ENCODE data around the gene DSG4. TPM values are rescaled to one million over a fixed set of nuclear protein-coding genes. Genes with fewer than 3 reads are reported as not detected.

The DSG4 gene
- polyA plus RNA-seq, 2 of the 4 experiments (the other 2 are of a cell fraction): 0.03 TPM; not detected in 1

- ATAC-seq: peak in 1 of 2 experiments; percentile 65; a peak in 3 of 6 replicates
- no peak for FAIRE-seq
- ChIA-PET POLR2A (no interaction called here), CTCF (interaction anchor here (1.2 to 1.5 kb wide), 2 partner anchors 13 to 23 kb away, joined by 3 to 8 read pairs; no protein-coding TSS in a partner anchor)
- peaks cover 46% of the 10 kb centered on the region for H3K4me1 ChIP-seq
- H3K4me3 ChIP-seq: no peak overlapping the region
- H3K9me3 ChIP-seq: no peaks in the 10 kb centered on the region
- DNase-seq (ENCODE audit: low read depth in 1 of 2, low spot score in 1 of 2): peak in 1 of 2 experiments; percentile 16
- peak overlapping the region; percentile 16 to 49; a peak in 1 of 6 replicates for H3K27ac ChIP-seq
- TF ChIP-seq POLR2AphosphoS2 (conservative IDR thresholded peaks at IDR 0.05; ENCODE audit: low read length): no peak
- TF ChIP-seq FOSL2 (IDR thresholded peaks at IDR 0.05): no peak
- peak; percentile 65 for TF ChIP-seq FOSL2 (CRISPR knock-in tag; IDR thresholded peaks at IDR 0.05)
- peak overlapping the region; percentile 66 for H3K4me2 ChIP-seq
These were observed 25.4 kb downstream of the DSG4 start for GRCh38 chr18:31402026-31402373.

GRCh38 chr18:31403409-31403808 is 26.8 kb downstream of the DSG4 start:
- H3K4me3 ChIP-seq: no peak overlapping the region
- 66% methylated on average over 2 of the region's 2 CpGs for WGBS (ENCODE audit: missing lambda C conversion rate)
- DNase-seq (ENCODE audit: low read depth in 1 of 2, low spot score in 1 of 2): no peak
- no peak overlapping the region for H3K4me2 ChIP-seq
- peaks cover 42% of the 10 kb centered on the region for H3K4me1 ChIP-seq
- CTCF ChIA-PET: interaction anchor here (2.5 kb wide), 1 partner anchor 21 kb away, joined by 7 read pairs; no protein-coding TSS in a partner anchor
- ATAC-seq: no peak
- H3K9me3 ChIP-seq: no peaks in the 10 kb centered on the region
- TF ChIP-seq TFCP2L1 (CRISPR knock-in tag; IDR thresholded peaks at IDR 0.05) (no peak), RNF2 (IDR thresholded peaks at IDR 0.05; ENCODE audit: borderline replicate concordance, low read depth) (no peak), EHMT2 (IDR thresholded peaks at IDR 0.05; ENCODE audit: low read depth) (no peak), FOXS1 (CRISPR knock-in tag; IDR thresholded peaks at IDR 0.05) (no peak), POLR2A (IDR thresholded peaks at IDR 0.05; ENCODE audit: low read length) (no peak), REST (IDR thresholded peaks at IDR 0.05) (no peak), CHD4 (IDR thresholded peaks at IDR 0.05; ENCODE audit: borderline replicate concordance) (no peak), HEYL (CRISPR knock-in tag; IDR thresholded peaks at IDR 0.05) (no peak), ZNF302 (CRISPR knock-in tag; IDR thresholded peaks at IDR 0.05) (no peak), CHD2 (IDR thresholded peaks at IDR 0.05; ENCODE audit: low read length, partially characterized antibody) (no peak), HOXB13 (CRISPR knock-in tag; IDR thresholded peaks at IDR 0.05; ENCODE audit: low read depth) (no peak), EP300 (IDR thresholded peaks at IDR 0.05) (no peak), MAZ (IDR thresholded peaks at IDR 0.05; ENCODE audit: borderline replicate concordance, low read depth, low read length) (no peak), MYC (IDR thresholded peaks at IDR 0.05; ENCODE audit: borderline replicate concordance, low read length) (no peak), BHLHE40 (IDR thresholded peaks at IDR 0.05; ENCODE audit: low read depth, low read length) (no peak), ATOH8 (CRISPR knock-in tag; IDR thresholded peaks at IDR 0.05; ENCODE audit: low read depth) (no peak), RFX5 (IDR thresholded peaks at IDR 0.05) (no peak), SREBF2 (IDR thresholded peaks at IDR 0.05) (no peak), NPAS2 (CRISPR knock-in tag; IDR thresholded peaks at IDR 0.05; ENCODE audit: borderline replicate concordance) (no peak)
- no peak overlapping the region for H3K27ac ChIP-seq
- POLR2A ChIA-PET: no interaction called here
- no peak for FAIRE-seq

DNA sequence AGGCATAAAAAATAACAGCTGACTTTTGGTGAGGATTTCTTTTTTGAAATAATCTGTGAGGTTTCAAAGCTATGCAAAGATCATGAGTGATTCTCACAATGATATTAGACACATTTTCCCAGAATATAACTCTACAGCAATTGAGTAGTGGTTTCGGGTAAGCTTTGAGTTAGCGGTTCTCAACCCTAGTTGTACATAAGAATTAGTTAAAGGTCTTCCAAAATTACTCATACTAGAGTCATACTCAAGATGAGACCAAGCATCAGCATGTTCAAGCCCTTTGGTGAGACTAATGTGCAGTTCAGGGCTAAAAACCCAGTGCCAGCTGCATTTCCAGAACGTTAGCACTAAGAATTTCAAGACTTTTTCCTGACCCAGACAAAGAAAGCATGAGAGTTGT is 31.1 kb downstream of the DSG4 start:
- ChIA-PET CTCF (interaction anchor here (2.1 kb wide), 1 partner anchor 16 kb away, joined by 12 read pairs; no protein-coding TSS in a partner anchor), POLR2A (no interaction called here)
- FAIRE-seq (no peak), DNase-seq (ENCODE audit: low read depth in 1 of 2, low spot score in 1 of 2) (no peak), ATAC-seq (no peak)
- TF ChIP-seq ELK1 (IDR thresholded peaks at IDR 0.05; ENCODE audit: low read depth, low read length) (no peak), NFE2L2 (conservative IDR thresholded peaks at IDR 0.05; ENCODE audit: low read length) (no peak), EHF (CRISPR knock-in tag; IDR thresholded peaks at IDR 0.05) (no peak), ATOH8 (CRISPR knock-in tag; IDR thresholded peaks at IDR 0.05; ENCODE audit: low read depth) (no peak), FOSB (CRISPR knock-in tag; IDR thresholded peaks at IDR 0.05) (no peak), HDAC2 (IDR thresholded peaks at IDR 0.05) (no peak)
- 83% methylated on average over 3 of the region's 3 CpGs for WGBS (ENCODE audit: missing lambda C conversion rate)
- Histone ChIP-seq H3K27ac (no peak overlapping the region), H3K9me3 (no peaks in the 10 kb centered on the region), H3K4me1 (peaks cover 8% of the 10 kb centered on the region), H3K4me3 (no peak overlapping the region), H3K4me2 (no peak overlapping the region)
